GM21526 (cell line): Measurements from ENCODE around the gene AREL1.
A peak's percentile ranks its signal among the peaks of the same experiment; 100 is the strongest.

ENCODE experiments used
- ATAC-seq: cut with Tn5 transposase; IDR thresholded peaks from one replicate; pipeline ENCODE4 v1.9.1; 2021; ENCODE audit warnings: moderate library complexity; ENCODE audit not compliant: unreplicated experiment, low FRiP score

Gene AREL1

GRCh38 chr14:74614508-74615495 is 98.1 kb downstream of the AREL1 start:
- ATAC-seq = no peak

GRCh38 chr14:74613211-74613914 is 99.5 kb downstream of the AREL1 start:
- ATAC-seq = no peak

GRCh38 chr14:74612350-74613021 is 100.4 kb downstream of the AREL1 start:
- ATAC-seq = peak; percentile 43

GRCh38 chr14:74611650-74612349 is 101.1 kb downstream of the AREL1 start, which contains the start of gene LTBP2:
LTBP2 (minus strand) TSS chr14:74612237; CDS start chr14:74611944, 293 bp downstream.
- ATAC-seq = no peak
